K562 (cell line): ENCODE results near the gene EPHA10. TPM values are rescaled to one million over a fixed set of nuclear protein-coding genes. Genes with fewer than 3 reads are reported as not detected.

ENCODE experiments used
- ATF2 ChIP-seq: sonication (generic); formaldehyde crosslinking; IDR thresholded peaks from 2 replicates; pipeline ENCODE4 v1.8.1; 2022; ENCODE audit warnings: missing genetic modification reagents
- CREB1 ChIP-seq, 2 experiments: sonication (generic) in 1 of 2; formaldehyde crosslinking in 1 of 2; IDR thresholded peaks; 2 replicates each; pipeline versions ENCODE4 v1.6.1 to v1.8.0; 2012 to 2022; ENCODE audit warnings: inconsistent platforms in 1 of 2, mild to moderate bottlenecking in 1 of 2, missing genetic modification reagents in 1 of 2, moderate library complexity in 1 of 2
- CREM ChIP-seq: IDR thresholded peaks from 2 replicates; pipeline ENCODE4 v1.6.1; 2014; ENCODE audit warnings: antibody characterized with exemption, low read depth
- EP300 ChIP-seq: IDR thresholded peaks from 2 replicates; pipeline ENCODE4 v1.6.1; 2012; ENCODE audit warnings: low read length, improper control_type of control experiment
- HMG20A ChIP-seq: fragments of 450-650 bp; formaldehyde crosslinking; conservative IDR thresholded peaks from 2 replicates; pipeline ENCODE4 v1.4.0; 2020; ENCODE audit warnings: mild to moderate bottlenecking, mixed read lengths
- JUND ChIP-seq, 2 experiments: IDR thresholded peaks; 2 replicates in 1 of 2; 3 replicates in 1 of 2; pipeline ENCODE4 v1.6.1; 2011; ENCODE audit warnings: borderline replicate concordance in 2 of 2, low read depth in 2 of 2, low read length in 2 of 2, improper control_type of control experiment in 1 of 2, missing biosample characterization in 1 of 2, missing genetic modification characterization in 1 of 2, missing genetic modification reagents in 1 of 2
- MCM2 ChIP-seq: fragments of 450-650 bp; IDR thresholded peaks from 2 replicates; pipeline ENCODE4 v1.6.1; 2017; ENCODE audit warnings: low read depth, mild to moderate bottlenecking
- NFATC3 ChIP-seq: fragments of 450-650 bp; IDR thresholded peaks from 2 replicates; pipeline ENCODE4 v1.6.1; 2017; ENCODE audit warnings: mild to moderate bottlenecking
- NFIC ChIP-seq: fragments of 450-650 bp; IDR thresholded peaks from 2 replicates; pipeline ENCODE4 v1.6.1; 2017; ENCODE audit warnings: mild to moderate bottlenecking, inconsistent platforms
- RBM34 ChIP-seq: fragments of 200-400 bp; formaldehyde crosslinking; IDR thresholded peaks from 2 replicates; pipeline ENCODE4 v1.6.1; 2018; ENCODE audit warnings: low read length, borderline replicate concordance; ENCODE audit not compliant: insufficient read depth
- RNF2 ChIP-seq: sonication (generic); IDR thresholded peaks from 2 replicates; pipeline ENCODE4 v1.6.1; 2016
- SLC30A9 ChIP-seq: fragments of 250-450 bp; sonication (Bioruptor Pico); IDR thresholded peaks from 2 replicates; pipeline ENCODE4 v1.8.0; 2022; ENCODE audit warnings: mild to moderate bottlenecking, moderate library complexity
- SOX6 ChIP-seq: fragments of 450-650 bp; IDR thresholded peaks from 2 replicates; pipeline ENCODE4 v1.6.1; 2014; ENCODE audit warnings: mild to moderate bottlenecking
- TRIM25 ChIP-seq: fragments of 450-650 bp; IDR thresholded peaks from 2 replicates; pipeline ENCODE4 v1.7.0; 2016; ENCODE audit warnings: borderline replicate concordance
- ZNF318 ChIP-seq, 2 experiments: fragments of 450-650 bp; IDR thresholded peaks; 2 replicates each; pipeline ENCODE4 v1.6.1; 2016; ENCODE audit warnings: mild to moderate bottlenecking in 2 of 2, borderline replicate concordance in 1 of 2, low read depth in 1 of 2, moderate library complexity in 1 of 2
- ZNF324 ChIP-seq: fragments of 250-450 bp; sonication (Bioruptor Pico); IDR thresholded peaks from 2 replicates; pipeline ENCODE4 v1.4.0; 2020; ENCODE audit warnings: mild to moderate bottlenecking
- polyA plus RNA-seq, 8 experiments: library from polyadenylated mRNA; depleted of rRNA in 4 of 8; stranded (reverse) in 5 of 8; unstranded in 3 of 8; fragments of >200 nt; fragmentation: Nextera tagmentation in 2 of 8; fragmentation: Illumina TruSeq in 1 of 8; extraction: Ambion mirVana in 2 of 8; extraction: Trizol in 1 of 8; gene quantifications; 2 replicates each; pipeline versions ENCODE4 v1.2.1 to v1.2.3, GENCODE V29; 2011 to 2014; ENCODE audit warnings: inconsistent platforms in 1 of 8, missing spikeins in 1 of 8
- total RNA-seq, 7 experiments: library from RNA; depleted of rRNA in 6 of 7; stranded (reverse); fragments of >200 nt in 6 of 7; fragmentation: Illumina TruSeq in 2 of 7; extraction: Trizol in 2 of 7; gene quantifications; 2 replicates each; pipeline versions ENCODE4 v1.2.1 to v1.2.3, GENCODE V29; 2011 to 2021; ENCODE audit warnings: low replicate concordance in 1 of 7

Gene EPHA10
- total and polyA plus RNA-seq, 9 of the 15 experiments (the other 6 are each of a cell fraction or from before 2014, with no cell fraction given), result 0.03 TPM; not detected in 8

- TF ChIP-seq ZNF318 (IDR thresholded peaks at IDR 0.05; ENCODE audit: borderline replicate concordance in 1 of 2, low read depth in 1 of 2) (no peak), EP300 (no peak), CREM (no peak), MCM2 (no peak), ZNF324 (no peak), SLC30A9 (CRISPR knock-in tag) (no peak), NFIC (peak; percentile 25; the same call in 1 of the 2 replicates), CREB1 (IDR thresholded peaks at IDR 0.05) (no peak), CREB1 (CRISPR knock-in tag; IDR thresholded peaks at IDR 0.05) (0 out of 2 replicates have a peak, but pooled peaks have one; percentile 19), RBM34 (no peak), SOX6 (no peak), ATF2 (CRISPR knock-in tag) (no peak), TRIM25 (no peak), JUND (IDR thresholded peaks at IDR 0.05; ENCODE audit: borderline replicate concordance, low read depth, low read length) (no peak), JUND (tag; IDR thresholded peaks at IDR 0.05; ENCODE audit: borderline replicate concordance, low read depth, low read length) (peak; percentile 12; the same call in 1 of the 3 replicates), HMG20A (CRISPR knock-in tag) (no peak), RNF2 (no peak), NFATC3 (no peak)
Observed at GRCh38 chr1:37808369-37809319, 43.7 kb upstream of the EPHA10 start (continued).
